ENCODE data around the gene TUBB6.

Gene TUBB6

GRCh38 chr18:12366379-12366778 is 58.3 kb downstream of the TUBB6 start:
- no CpG with 5 or more reads among the region's 8 CpGs for WGBS (ENCODE audit: insufficient coverage, insufficient read length)
- no peak for DNase-seq (ENCODE audit: low read depth, low spot score)
- H3K36me3 ChIP-seq (ENCODE audit: control insufficient read depth, insufficient read depth, low read length), result peaks cover 6% of the 10 kb centered on the region; the same call in 1 of the 2 replicates

GRCh38 chr18:12366784-12367183 is 58.7 kb downstream of the TUBB6 start:
- Histone ChIP-seq H3K4me1 (ENCODE audit: control insufficient read depth, insufficient read depth, low read length) (no peaks in the 10 kb centered on the region), H3K9me3 (ENCODE audit: control insufficient read depth, insufficient read depth, low read length) (no peaks in the 10 kb centered on the region), H3K36me3 (ENCODE audit: control insufficient read depth, insufficient read depth, low read length) (peaks cover 6% of the 10 kb centered on the region; the same call in 1 of the 2 replicates), H3K4me3 (ENCODE audit: low read length) (no peak overlapping the region), H3K27me3 (ENCODE audit: control insufficient read depth, insufficient read depth, low read length) (no peaks in the 10 kb centered on the region), H3K27ac (ENCODE audit: low read length) (no peak overlapping the region)
- DNase-seq (ENCODE audit: low read depth, low spot score), result no peak
- no CpG with 5 or more reads among the region's 5 CpGs for WGBS (ENCODE audit: insufficient coverage, insufficient read length)

More at GRCh38 chr18:12366379-12366778, 58.3 kb downstream of the TUBB6 start:
- H3K9me3 ChIP-seq (ENCODE audit: control insufficient read depth, insufficient read depth, low read length), result no peaks in the 10 kb centered on the region
- H3K27me3 ChIP-seq (ENCODE audit: control insufficient read depth, insufficient read depth, low read length), result no peaks in the 10 kb centered on the region
- no peaks in the 10 kb centered on the region for H3K4me1 ChIP-seq (ENCODE audit: control insufficient read depth, insufficient read depth, low read length)
- no peak overlapping the region for H3K27ac ChIP-seq (ENCODE audit: low read length)
- no peak overlapping the region for H3K4me3 ChIP-seq (ENCODE audit: low read length)

- no peaks in the 10 kb centered on the region for H3K27me3 ChIP-seq (ENCODE audit: control insufficient read depth, insufficient read depth, low read length)
- H3K4me1 ChIP-seq (ENCODE audit: control insufficient read depth, insufficient read depth, low read length), result no peaks in the 10 kb centered on the region
- no peaks in the 10 kb centered on the region for H3K9me3 ChIP-seq (ENCODE audit: control insufficient read depth, insufficient read depth, low read length)
- no peak overlapping the region for H3K4me3 ChIP-seq (ENCODE audit: low read length)
- no peak overlapping the region for H3K27ac ChIP-seq (ENCODE audit: low read length)
- no CpG with 5 or more reads among the region's 7 CpGs for WGBS (ENCODE audit: insufficient coverage, insufficient read length)
- no peak for DNase-seq (ENCODE audit: low read depth, low spot score)
- H3K36me3 ChIP-seq (ENCODE audit: control insufficient read depth, insufficient read depth, low read length), result peaks cover 6% of the 10 kb centered on the region; the same call in 1 of the 2 replicates
These were observed 61.2 kb downstream of the TUBB6 start for GRCh38 chr18:12369211-12369610.

GRCh38 chr18:12371590-12371989 is 63.5 kb downstream of the TUBB6 start:
- no CpG with 5 or more reads among the region's 2 CpGs for WGBS (ENCODE audit: insufficient coverage, insufficient read length)
- H3K27ac ChIP-seq (ENCODE audit: low read length), result no peak overlapping the region
- no peaks in the 10 kb centered on the region for H3K9me3 ChIP-seq (ENCODE audit: control insufficient read depth, insufficient read depth, low read length)
- H3K27me3 ChIP-seq (ENCODE audit: control insufficient read depth, insufficient read depth, low read length), result no peaks in the 10 kb centered on the region
- DNase-seq (ENCODE audit: low read depth, low spot score), result no peak
- H3K4me1 ChIP-seq (ENCODE audit: control insufficient read depth, insufficient read depth, low read length), result no peaks in the 10 kb centered on the region
- peaks cover 3% of the 10 kb centered on the region; the same call in 1 of the 2 replicates for H3K36me3 ChIP-seq (ENCODE audit: control insufficient read depth, insufficient read depth, low read length)
- no peak overlapping the region for H3K4me3 ChIP-seq (ENCODE audit: low read length)

GRCh38 chr18:12372406-12372805 is 64.4 kb downstream of the TUBB6 start:
- WGBS (ENCODE audit: insufficient coverage, insufficient read length), result no CpG with 5 or more reads among the region's 3 CpGs
- H3K4me1 ChIP-seq (ENCODE audit: control insufficient read depth, insufficient read depth, low read length), result no peaks in the 10 kb centered on the region
- no peaks in the 10 kb centered on the region for H3K9me3 ChIP-seq (ENCODE audit: control insufficient read depth, insufficient read depth, low read length)
- no peak for DNase-seq (ENCODE audit: low read depth, low spot score)
- peaks cover 3% of the 10 kb centered on the region; the same call in 1 of the 2 replicates for H3K36me3 ChIP-seq (ENCODE audit: control insufficient read depth, insufficient read depth, low read length)
- no peaks in the 10 kb centered on the region for H3K27me3 ChIP-seq (ENCODE audit: control insufficient read depth, insufficient read depth, low read length)
- no peak overlapping the region for H3K4me3 ChIP-seq (ENCODE audit: low read length)
- H3K27ac ChIP-seq (ENCODE audit: low read length), result no peak overlapping the region

- no CpG with 5 or more reads among the region's 4 CpGs for WGBS (ENCODE audit: insufficient coverage, insufficient read length)
- no peak overlapping the region for H3K4me3 ChIP-seq (ENCODE audit: low read length)
- no peak overlapping the region for H3K27ac ChIP-seq (ENCODE audit: low read length)
- no peaks in the 10 kb centered on the region for H3K27me3 ChIP-seq (ENCODE audit: control insufficient read depth, insufficient read depth, low read length)
- peaks cover 3% of the 10 kb centered on the region; the same call in 1 of the 2 replicates for H3K36me3 ChIP-seq (ENCODE audit: control insufficient read depth, insufficient read depth, low read length)
- no peak for DNase-seq (ENCODE audit: low read depth, low spot score)
- H3K9me3 ChIP-seq (ENCODE audit: control insufficient read depth, insufficient read depth, low read length), result no peaks in the 10 kb centered on the region
- H3K4me1 ChIP-seq (ENCODE audit: control insufficient read depth, insufficient read depth, low read length), result no peaks in the 10 kb centered on the region
These were observed 65.2 kb downstream of the TUBB6 start for GRCh38 chr18:12373116-12373770.

- no peaks in the 10 kb centered on the region for H3K27me3 ChIP-seq (ENCODE audit: control insufficient read depth, insufficient read depth, low read length)
- no peaks in the 10 kb centered on the region for H3K9me3 ChIP-seq (ENCODE audit: control insufficient read depth, insufficient read depth, low read length)
- WGBS (ENCODE audit: insufficient coverage, insufficient read length), result no CpG with 5 or more reads among the region's 2 CpGs
- peaks cover 3% of the 10 kb centered on the region; the same call in 1 of the 2 replicates for H3K36me3 ChIP-seq (ENCODE audit: control insufficient read depth, insufficient read depth, low read length)
- no peak overlapping the region for H3K4me3 ChIP-seq (ENCODE audit: low read length)
- no peak overlapping the region for H3K27ac ChIP-seq (ENCODE audit: low read length)
- no peaks in the 10 kb centered on the region for H3K4me1 ChIP-seq (ENCODE audit: control insufficient read depth, insufficient read depth, low read length)
- DNase-seq (ENCODE audit: low read depth, low spot score), result no peak
These were observed 65.7 kb downstream of the TUBB6 start for GRCh38 chr18:12373771-12374116.

GRCh38 chr18:12374401-12374800 is 66.4 kb downstream of the TUBB6 start:
- no CpG with 5 or more reads among the region's 6 CpGs for WGBS (ENCODE audit: insufficient coverage, insufficient read length)
- Histone ChIP-seq H3K4me1 (ENCODE audit: control insufficient read depth, insufficient read depth, low read length) (no peaks in the 10 kb centered on the region), H3K27ac (ENCODE audit: low read length) (no peak overlapping the region), H3K36me3 (ENCODE audit: control insufficient read depth, insufficient read depth, low read length) (no peaks in the 10 kb centered on the region), H3K27me3 (ENCODE audit: control insufficient read depth, insufficient read depth, low read length) (no peaks in the 10 kb centered on the region), H3K4me3 (ENCODE audit: low read length) (no peak overlapping the region), H3K9me3 (ENCODE audit: control insufficient read depth, insufficient read depth, low read length) (no peaks in the 10 kb centered on the region)
- no peak for DNase-seq (ENCODE audit: low read depth, low spot score)
